K562 (cell line): ENCODE measurements around the gene MEF2C. TPM values are rescaled to one million over a fixed set of nuclear protein-coding genes. Genes with fewer than 3 reads are reported as not detected.

ENCODE experiments used
- ATAC-seq: fragments of 200-7000 bp; cut with Tn5 transposase; 3 replicates; pipeline ENCODE4 v1.9.1; 2020; ENCODE audit warnings: moderate library complexity
- BruUV-seq: library from RNA; stranded (reverse); fragments of 400-500 nt; replicated peaks from 2 replicates; lab custom pipeline; 2021; lab: Mats Ljungman, UMichigan
- CTCF ChIA-PET: fragments of 300-600 bp; formaldehyde crosslinking; extraction: SDS; loops from one replicate; lab custom pipeline; 2021; ENCODE audit warnings: low intra/inter-chr PET ratio; lab: Yijun Ruan, JAX
- POLR2A ChIA-PET: fragments of 300-600, 350-650 bp; sonication (Branson Sonifier 250); formaldehyde crosslinking; extraction: SDS; loops from one replicate; lab custom pipeline; 2021; ENCODE audit warnings: antibody characterized with exemption, inconsistent platforms; lab: Yijun Ruan, JAX
- DNase-seq, 4 experiments: peaks; one replicate each; pipeline versions ENCODE4 v3.0.0 to v3.0.0-alpha.2; 2011 to 2018; ENCODE audit warnings: low spot score in 3 of 4, mixed read lengths in 3 of 4; ENCODE audit errors: extremely low read depth in 1 of 4
- FAIRE-seq: peaks from 2 replicates; lab custom pipeline; 2011; peaks lifted over from hg19 to GRCh38; lab: Jason Lieb, UNC
- H2AFZ ChIP-seq: 2 replicates; pipeline ENCODE4 v1.6.0; 2011; ENCODE audit warnings: low read depth, low read length, control low read depth, inconsistent platforms
- H3K27ac ChIP-seq: fragments of 200-600 bp; 3 replicates; pipeline ENCODE4 v1.8.0; 2011; ENCODE audit warnings: low read depth, mild to moderate bottlenecking, control low read depth, inconsistent platforms, low read length, moderate library complexity, mixed read lengths; ENCODE audit errors: extremely low read depth
- H3K27me3 ChIP-seq, 2 experiments: fragments of 300-600 bp in 1 of 2; 2 replicates in 1 of 2; 3 replicates in 1 of 2; pipeline versions ENCODE4 v1.6.0 to v1.8.0; 2011; ENCODE audit warnings: inconsistent platforms in 2 of 2, low read length in 2 of 2, mild to moderate bottlenecking in 1 of 2, mixed read lengths in 1 of 2, moderate library complexity in 1 of 2; ENCODE audit not compliant: control insufficient read depth in 2 of 2, insufficient read depth in 2 of 2
- H3K36me3 ChIP-seq: fragments of 300-600 bp; 3 replicates; pipeline ENCODE4 v1.8.0; 2011; ENCODE audit warnings: mild to moderate bottlenecking, low read length, inconsistent platforms; ENCODE audit not compliant: control insufficient read depth, insufficient read depth
- H3K4me1 ChIP-seq, 2 experiments: fragments of 200-600 bp in 1 of 2; replicated peaks in 1 of 2; 2 replicates in 1 of 2; 3 replicates in 1 of 2; pipeline versions ENCODE4 v1.5.1 to v1.8.0; 2011; ENCODE audit warnings: inconsistent platforms in 2 of 2, low read length in 2 of 2, mild to moderate bottlenecking in 1 of 2, mixed read lengths in 1 of 2, moderate library complexity in 1 of 2; ENCODE audit not compliant: control insufficient read depth in 2 of 2, insufficient read depth in 2 of 2
- H3K4me2 ChIP-seq: 2 replicates; pipeline ENCODE4 v1.6.1; 2011; ENCODE audit warnings: low read length, control low read depth, inconsistent platforms, mixed read lengths; ENCODE audit not compliant: insufficient read depth
- H3K4me3 ChIP-seq: fragments of 200-600 bp; sonication (generic), shearing (Covaris generic); 2 replicates; pipeline ENCODE4 v1.5.1; 2016; ENCODE audit warnings: control low read depth, inconsistent platforms
- H3K79me2 ChIP-seq: fragments of 200-600 bp; 3 replicates; pipeline ENCODE4 v1.8.0; 2011; ENCODE audit warnings: low read length, inconsistent platforms; ENCODE audit not compliant: control insufficient read depth, insufficient read depth
- H3K9ac ChIP-seq, 2 experiments: 2 replicates each; pipeline versions ENCODE4 v1.6.0 to v1.6.1; 2011; ENCODE audit warnings: low read depth in 2 of 2, low read length in 2 of 2, control low read depth in 1 of 2, inconsistent platforms in 1 of 2, mild to moderate bottlenecking in 1 of 2, mixed read lengths in 1 of 2; ENCODE audit not compliant: insufficient read depth in 1 of 2
- H3K9me1 ChIP-seq: one replicate; pipeline ENCODE4 v1.6.0; 2011; ENCODE audit warnings: inconsistent platforms, mild to moderate bottlenecking, low read length, moderate library complexity; ENCODE audit not compliant: control insufficient read depth, insufficient read depth
- H3K9me3 ChIP-seq: replicated peaks from 2 replicates; pipeline ENCODE4 v1.5.1; 2011; ENCODE audit warnings: low read depth, low read length, inconsistent platforms; ENCODE audit not compliant: control insufficient read depth, insufficient read depth
- H4K20me1 ChIP-seq: replicated peaks from 2 replicates; pipeline ENCODE4 v1.6.1; 2011; ENCODE audit warnings: low read length, inconsistent platforms, mixed read lengths; ENCODE audit not compliant: control insufficient read depth, insufficient read depth
- CEBPB ChIP-seq: fragments of 450-650 bp; IDR thresholded peaks from 2 replicates; pipeline ENCODE4 v1.6.1; 2016; ENCODE audit warnings: missing genetic modification characterization, missing compliant biosample characterization
- ETS1 ChIP-seq: conservative IDR thresholded peaks from 2 replicates; pipeline ENCODE4 v1.6.1; 2011; ENCODE audit warnings: low read depth, mild to moderate bottlenecking, low read length; ENCODE audit not compliant: control insufficient read depth
- ETV5 ChIP-seq: sonication (generic); formaldehyde crosslinking; IDR thresholded peaks from 2 replicates; pipeline ENCODE4 v1.4.0; 2020; ENCODE audit warnings: low read depth, mild to moderate bottlenecking, missing genetic modification reagents
- GABPA ChIP-seq: fragments of 200-800 bp; sonication (Bioruptor generic); conservative IDR thresholded peaks from 2 replicates; pipeline ENCODE4 v1.6.1; 2016; ENCODE audit warnings: low read depth, missing genetic modification characterization, missing compliant biosample characterization
- HDAC2 ChIP-seq: fragments of 450-650 bp; IDR thresholded peaks from 2 replicates; pipeline ENCODE4 v1.6.1; 2016; ENCODE audit warnings: mild to moderate bottlenecking
- KLF13 ChIP-seq: fragments of 450-650 bp; IDR thresholded peaks from 2 replicates; pipeline ENCODE4 v1.6.1; 2016; ENCODE audit warnings: missing genetic modification characterization, low read depth, mild to moderate bottlenecking, missing compliant biosample characterization, moderate library complexity, borderline replicate concordance
- SOX6 ChIP-seq: fragments of 450-650 bp; IDR thresholded peaks from 2 replicates; pipeline ENCODE4 v1.6.1; 2014; ENCODE audit warnings: mild to moderate bottlenecking
- ZNF124 ChIP-seq: sonication (generic); formaldehyde crosslinking; IDR thresholded peaks from 2 replicates; pipeline ENCODE4 v1.8.1; 2022; ENCODE audit warnings: missing genetic modification reagents
- WGBS: fragments of 100-300 bp; shearing (Covaris generic); methylation state at CpG from one replicate; pipeline ENCODE4 v1.1.6; 2016; ENCODE audit warnings: low coverage, mixed read lengths; ENCODE audit not compliant: insufficient coverage; ENCODE audit errors: missing lambda C conversion rate; 5-methylcytosine and 5-hydroxymethylcytosine counted together
- in situ Hi-C: fragments of 300-500 bp; cut with MboI; formaldehyde crosslinking; loops from 4 replicates; pipeline ENCODE4 v1.15.0; 2018; ENCODE audit warnings: inconsistent platforms, mixed read lengths
- intact Hi-C: fragments of 100-400 bp; cut with micrococcal nuclease; formaldehyde crosslinking; loops from 2 replicates; pipeline ENCODE4 v1.14.2; 2022
- polyA plus RNA-seq, 8 experiments: library from polyadenylated mRNA; depleted of rRNA in 4 of 8; stranded (reverse) in 5 of 8; unstranded in 3 of 8; fragments of >200 nt; fragmentation: Nextera tagmentation in 2 of 8; fragmentation: Illumina TruSeq in 1 of 8; extraction: Ambion mirVana in 2 of 8; extraction: Trizol in 1 of 8; gene quantifications; 2 replicates each; pipeline versions ENCODE4 v1.2.1 to v1.2.3, GENCODE V29; 2011 to 2014; ENCODE audit warnings: inconsistent platforms in 1 of 8, missing spikeins in 1 of 8
- total RNA-seq, 7 experiments: library from RNA; depleted of rRNA in 6 of 7; stranded (reverse); fragments of >200 nt in 6 of 7; fragmentation: Illumina TruSeq in 2 of 7; extraction: Trizol in 2 of 7; gene quantifications; 2 replicates each; pipeline versions ENCODE4 v1.2.1 to v1.2.3, GENCODE V29; 2011 to 2021; ENCODE audit warnings: low replicate concordance in 1 of 7
- TF ChIP-seq, protein P1 (sequence below): sonication (generic); formaldehyde crosslinking; IDR thresholded peaks from 2 replicates; pipeline ENCODE4 v1.5.0; 2020; ENCODE audit warnings: missing genetic modification reagents

MEF2C gene
- total and polyA plus RNA-seq, 9 of the 15 experiments (the other 6 are each of a cell fraction or from before 2014, with no cell fraction given) = 25.1 to 67.8 (median 58.3) TPM

DNA sequence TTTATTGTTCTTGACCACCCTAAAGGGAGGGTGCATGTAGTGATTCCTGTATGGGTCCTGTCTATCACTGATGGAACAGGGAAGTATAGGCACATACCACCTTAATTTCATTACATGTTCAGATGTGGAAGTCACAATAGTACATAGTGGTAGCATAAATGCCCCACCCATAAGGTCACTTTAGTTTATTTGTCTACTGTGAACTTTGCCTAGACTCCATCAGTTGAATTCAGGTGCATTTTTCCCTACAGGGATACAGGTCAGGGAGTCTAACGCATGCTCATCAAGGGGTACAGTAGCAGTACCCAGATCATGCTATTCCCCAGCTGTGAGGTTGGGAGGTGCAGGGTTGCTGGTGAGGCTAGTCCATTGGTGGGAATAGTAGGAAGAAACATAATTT lies 175.0 kb downstream of the MEF2C start:
- TF ChIP-seq, protein P1, sequence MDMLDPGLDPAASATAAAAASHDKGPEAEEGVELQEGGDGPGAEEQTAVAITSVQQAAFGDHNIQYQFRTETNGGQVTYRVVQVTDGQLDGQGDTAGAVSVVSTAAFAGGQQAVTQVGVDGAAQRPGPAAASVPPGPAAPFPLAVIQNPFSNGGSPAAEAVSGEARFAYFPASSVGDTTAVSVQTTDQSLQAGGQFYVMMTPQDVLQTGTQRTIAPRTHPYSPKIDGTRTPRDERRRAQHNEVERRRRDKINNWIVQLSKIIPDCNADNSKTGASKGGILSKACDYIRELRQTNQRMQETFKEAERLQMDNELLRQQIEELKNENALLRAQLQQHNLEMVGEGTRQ = no peak
- TF ChIP-seq ETS1 (no peak), ZNF124 (no peak), GABPA (tag) (no peak), HDAC2 (no peak), ETV5 (no peak), CEBPB (tag) (no peak), KLF13 (tag) (no peak), SOX6 (no peak)
- Histone ChIP-seq H3K36me3 (no peaks in the 10 kb centered on the region), H3K27ac (no peak overlapping the region), H3K27me3 (no peaks in the 10 kb centered on the region), H4K20me1 (no peaks in the 10 kb centered on the region), H3K79me2 (no peaks in the 10 kb centered on the region), H3K9me3 (no peaks in the 10 kb centered on the region), H3K4me2 (no peak overlapping the region), H2AFZ (no peak overlapping the region), H3K4me3 (no peak overlapping the region), H3K9ac (no peak overlapping the region), H3K4me1 (no peaks in the 10 kb centered on the region), H3K9me1 (no peaks in the 10 kb centered on the region)
- in situ Hi-C loops (loop anchor here (25.0 kb wide), 1 partner anchor 1554 kb away; no protein-coding TSS in a partner anchor), intact Hi-C loops (no loop called here)
- WGBS = 0% methylated on average over 1 of the region's 1 CpG
- ATAC-seq (no peak), FAIRE-seq (no peak), DNase-seq (no peak)
- ChIA-PET POLR2A (no interaction called here), CTCF (no interaction called here)
- BruUV-seq = no TSS peak
